OCI-LY7 (cell line): ENCODE measurements around the gene SLC25A42.

Experiments used
- CTCF ChIP-seq: fragments of 200-600 bp; sonication (generic); conservative IDR thresholded peaks from 2 replicates; pipeline ENCODE4 v1.5.1; 2014; ENCODE audit warnings: mild to moderate bottlenecking, antibody characterized with exemption, low read length, moderate library complexity, mixed read lengths
- EZH2phosphoT487 ChIP-seq: fragments of 200-600 bp; sonication (generic); IDR thresholded peaks from 2 replicates; pipeline ENCODE4 v1.6.1; 2018; ENCODE audit warnings: low read depth, borderline replicate concordance, mild to moderate bottlenecking, mixed run types, antibody characterized with exemption, low read length, moderate library complexity, mixed read lengths

- TF ChIP-seq CTCF (no peak), EZH2phosphoT487 (no peak)
Observed at GRCh38 chr19:19075126-19075525, 11.3 kb downstream of the SLC25A42 start.
